Stimulated activated CD8-positive, alpha-beta memory T cell treated with anti-CD3 and anti-CD28 coated beads, Interleukin-15, amount 100 ng/mL, for 24 hours (primary cell): ENCODE data around the gene MCOLN1.
"Not testable (repeated sequence)": the region's sequence is repeated elsewhere in the genome, so short reads cannot be mapped to it uniquely, and the experiment has no call there.

Experiments used
- DNase-seq: peaks from one replicate; pipeline ENCODE4 v3.0.0-alpha.2; 2020; ENCODE audit warnings: low read depth

MCOLN1 gene

DNA sequence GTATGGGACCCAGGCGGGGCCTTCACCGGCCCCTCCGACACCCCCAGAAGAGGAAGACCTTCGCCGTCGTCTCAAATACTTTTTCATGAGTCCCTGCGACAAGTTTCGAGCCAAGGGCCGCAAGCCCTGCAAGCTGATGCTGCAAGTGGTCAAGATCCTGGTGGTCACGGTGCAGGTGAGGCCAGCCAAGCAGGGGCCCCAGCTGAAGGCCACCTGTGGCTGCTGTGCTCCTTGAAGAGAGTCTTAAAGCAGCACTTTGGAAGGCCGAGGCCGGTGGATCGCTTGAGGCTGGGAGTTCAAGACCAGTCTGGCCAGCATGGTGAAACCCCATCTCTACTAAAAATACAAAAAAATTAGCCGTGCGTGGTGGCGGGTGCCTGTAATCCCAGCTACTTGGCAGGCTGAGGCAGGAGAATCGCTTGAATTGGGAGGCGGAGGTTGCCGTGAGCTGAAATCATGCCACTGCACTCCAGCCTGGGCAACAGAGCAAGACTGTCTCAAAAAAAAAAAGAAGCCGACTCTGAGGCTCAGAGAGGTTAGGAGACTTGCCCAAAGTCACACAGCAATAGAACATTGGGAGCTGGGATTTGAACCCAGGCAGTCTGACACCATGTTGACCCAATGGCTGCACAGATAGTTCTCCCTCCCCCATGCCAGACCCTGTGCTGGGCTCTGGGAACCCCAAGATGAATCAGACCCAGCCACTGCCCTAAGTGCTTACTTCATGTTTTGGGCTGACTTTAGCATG is 2.7 kb downstream of the MCOLN1 start:
- DNase-seq: no peak

DNA sequence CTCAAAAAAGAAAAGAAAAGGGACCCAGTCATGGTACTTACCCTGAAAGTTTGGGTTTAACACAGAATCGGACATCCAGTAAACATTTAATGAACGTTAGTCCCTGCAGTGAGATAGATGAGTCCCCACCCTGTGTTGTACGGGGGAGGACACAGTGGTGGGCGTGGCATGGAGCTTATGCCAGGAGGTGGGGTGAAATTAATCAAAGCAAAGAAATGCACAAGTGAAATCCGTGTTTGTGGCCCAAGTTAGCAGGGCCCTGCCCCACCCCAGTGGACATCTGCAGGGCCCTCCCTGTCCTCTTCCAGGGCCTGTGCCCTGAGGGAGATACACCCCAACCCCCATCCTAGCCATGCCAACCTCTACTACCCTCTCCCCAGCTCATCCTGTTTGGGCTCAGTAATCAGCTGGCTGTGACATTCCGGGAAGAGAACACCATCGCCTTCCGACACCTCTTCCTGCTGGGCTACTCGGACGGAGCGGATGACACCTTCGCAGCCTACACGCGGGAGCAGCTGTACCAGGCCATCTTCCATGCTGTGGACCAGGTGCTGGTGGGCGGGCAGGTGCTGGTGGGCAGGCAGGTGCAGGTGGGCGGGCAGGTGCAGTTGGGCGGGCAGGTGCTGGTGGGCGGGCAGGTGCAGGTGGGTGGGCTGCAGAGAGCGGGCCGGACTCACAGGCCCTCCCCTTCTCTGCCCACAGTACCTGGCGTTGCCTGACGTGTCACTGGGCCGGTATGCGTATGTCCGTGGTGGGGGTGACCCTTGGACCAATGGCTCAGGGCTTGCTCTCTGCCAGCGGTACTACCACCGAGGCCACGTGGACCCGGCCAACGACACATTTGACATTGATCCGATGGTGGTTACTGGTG is 3.9 kb downstream of the MCOLN1 start:
- no peak for DNase-seq

DNA sequence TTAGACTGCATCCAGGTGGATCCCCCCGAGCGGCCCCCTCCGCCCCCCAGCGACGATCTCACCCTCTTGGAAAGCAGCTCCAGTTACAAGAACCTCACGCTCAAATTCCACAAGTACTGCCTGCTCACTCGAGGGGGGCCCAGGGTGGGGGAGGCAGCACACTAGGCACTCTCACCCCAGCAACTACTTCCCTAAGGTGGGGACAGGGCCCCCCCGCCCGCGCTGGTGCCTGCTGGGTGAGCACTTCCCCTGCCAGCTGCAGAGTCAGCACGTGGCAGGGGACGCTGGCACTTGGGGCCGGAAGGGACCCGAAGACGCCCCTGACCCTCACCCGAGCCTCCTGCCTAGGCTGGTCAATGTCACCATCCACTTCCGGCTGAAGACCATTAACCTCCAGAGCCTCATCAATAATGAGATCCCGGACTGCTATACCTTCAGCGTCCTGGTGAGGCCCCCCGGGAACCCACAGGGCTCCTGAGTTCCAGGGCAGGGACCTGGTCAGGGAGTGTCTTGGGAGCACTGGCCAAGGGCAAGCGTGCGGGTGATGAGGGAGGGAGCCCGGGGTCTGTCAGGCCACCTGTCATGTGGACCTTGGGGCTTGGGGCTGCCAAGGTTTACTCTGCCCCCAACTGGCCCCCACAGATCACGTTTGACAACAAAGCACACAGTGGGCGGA is 5.2 kb downstream of the MCOLN1 start:
- DNase-seq: no peak

DNA sequence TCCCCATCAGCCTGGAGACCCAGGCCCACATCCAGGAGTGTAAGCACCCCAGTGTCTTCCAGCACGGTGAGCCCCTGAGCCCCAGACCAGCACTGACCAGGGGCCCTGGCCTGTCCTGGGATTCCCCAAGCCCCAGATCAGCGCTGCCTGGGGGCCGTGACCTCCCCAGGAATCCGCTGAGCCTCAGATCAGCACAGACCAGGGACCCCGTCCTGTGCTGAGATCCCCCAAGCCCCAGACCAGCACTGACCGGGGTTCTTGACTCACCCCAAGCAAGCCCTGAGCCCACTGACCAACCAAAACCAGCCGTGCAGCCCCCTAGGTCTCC is 5.7 kb downstream of the MCOLN1 start:
- DNase-seq: no peak

DNA sequence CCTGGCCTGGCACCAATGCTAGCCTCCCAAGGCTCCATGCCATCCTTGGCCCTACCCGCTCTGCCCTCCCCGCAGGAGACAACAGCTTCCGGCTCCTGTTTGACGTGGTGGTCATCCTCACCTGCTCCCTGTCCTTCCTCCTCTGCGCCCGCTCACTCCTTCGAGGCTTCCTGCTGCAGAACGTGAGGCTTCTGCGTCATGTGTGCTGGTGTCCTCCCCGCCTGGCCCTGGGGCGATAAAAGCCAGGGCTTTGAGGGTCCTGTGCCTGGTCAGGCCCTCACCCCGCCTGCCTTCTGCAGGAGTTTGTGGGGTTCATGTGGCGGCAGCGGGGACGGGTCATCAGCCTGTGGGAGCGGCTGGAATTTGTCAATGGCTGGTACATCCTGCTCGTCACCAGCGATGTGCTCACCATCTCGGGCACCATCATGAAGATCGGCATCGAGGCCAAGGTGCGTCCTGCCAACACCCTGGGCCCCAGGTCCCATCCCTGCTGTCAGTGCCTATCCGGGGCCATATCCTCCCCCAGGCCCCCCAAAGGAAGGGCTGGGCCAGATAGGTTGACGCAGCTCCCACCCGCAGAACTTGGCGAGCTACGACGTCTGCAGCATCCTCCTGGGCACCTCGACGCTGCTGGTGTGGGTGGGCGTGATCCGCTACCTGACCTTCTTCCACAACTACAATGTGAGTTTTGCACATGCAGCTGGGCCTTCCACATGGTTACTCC is 6.3 kb downstream of the MCOLN1 start:
- DNase-seq: no peak

DNA sequence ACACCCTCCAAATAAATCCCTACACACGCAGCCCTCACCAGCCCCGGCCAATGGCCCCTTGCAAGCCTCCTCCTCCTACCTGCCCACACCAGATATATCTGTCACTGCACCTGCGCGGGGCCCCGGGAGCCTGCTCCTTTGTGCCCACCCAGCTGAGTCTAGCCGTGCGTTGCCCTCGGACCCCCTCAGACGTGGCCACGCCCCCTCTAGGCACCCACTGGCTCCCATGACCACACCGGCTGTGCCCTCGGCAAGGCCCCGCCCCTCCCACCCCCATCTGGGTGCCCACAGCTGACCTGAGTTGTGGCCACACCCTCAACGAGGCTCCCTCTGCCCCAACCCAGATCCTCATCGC is 6.8 kb downstream of the MCOLN1 start:
- no peak for DNase-seq

DNA sequence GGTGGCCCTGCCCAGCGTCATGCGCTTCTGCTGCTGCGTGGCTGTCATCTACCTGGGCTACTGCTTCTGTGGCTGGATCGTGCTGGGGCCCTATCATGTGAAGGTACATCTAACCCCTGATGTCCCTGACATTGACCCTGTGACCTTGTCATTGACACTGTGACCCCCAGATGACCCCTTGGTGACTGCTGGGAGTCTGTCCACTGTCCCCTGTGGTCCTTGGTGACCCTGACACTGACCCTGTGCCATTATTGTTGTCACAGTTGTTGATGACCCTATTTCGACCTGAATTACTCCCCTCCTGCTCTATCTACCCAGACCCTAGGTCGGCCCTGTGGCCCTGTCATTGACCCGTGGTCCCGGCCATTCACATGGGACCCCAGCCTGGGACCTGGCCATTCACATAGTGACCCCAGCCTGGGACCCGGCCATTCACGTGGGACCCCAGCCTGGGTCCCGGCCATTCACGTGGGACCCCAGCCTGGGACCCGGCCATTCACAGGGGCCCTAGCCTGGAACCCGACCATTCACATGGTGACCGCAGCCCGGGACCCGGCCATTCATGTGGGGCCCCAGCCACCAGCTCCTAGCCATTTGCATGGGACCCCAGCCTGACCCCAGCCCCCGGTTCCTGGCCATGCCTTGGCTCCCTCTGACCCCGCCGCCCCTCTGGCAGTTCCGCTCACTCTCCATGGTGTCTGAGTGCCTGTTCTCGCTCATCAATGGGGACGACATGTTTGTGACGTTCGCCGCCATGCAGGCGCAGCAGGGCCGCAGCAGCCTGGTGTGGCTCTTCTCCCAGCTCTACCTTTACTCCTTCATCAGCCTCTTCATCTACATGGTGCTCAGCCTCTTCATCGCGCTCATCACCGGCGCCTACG is 7.4 kb downstream of the MCOLN1 start:
- DNase-seq: no peak

DNA sequence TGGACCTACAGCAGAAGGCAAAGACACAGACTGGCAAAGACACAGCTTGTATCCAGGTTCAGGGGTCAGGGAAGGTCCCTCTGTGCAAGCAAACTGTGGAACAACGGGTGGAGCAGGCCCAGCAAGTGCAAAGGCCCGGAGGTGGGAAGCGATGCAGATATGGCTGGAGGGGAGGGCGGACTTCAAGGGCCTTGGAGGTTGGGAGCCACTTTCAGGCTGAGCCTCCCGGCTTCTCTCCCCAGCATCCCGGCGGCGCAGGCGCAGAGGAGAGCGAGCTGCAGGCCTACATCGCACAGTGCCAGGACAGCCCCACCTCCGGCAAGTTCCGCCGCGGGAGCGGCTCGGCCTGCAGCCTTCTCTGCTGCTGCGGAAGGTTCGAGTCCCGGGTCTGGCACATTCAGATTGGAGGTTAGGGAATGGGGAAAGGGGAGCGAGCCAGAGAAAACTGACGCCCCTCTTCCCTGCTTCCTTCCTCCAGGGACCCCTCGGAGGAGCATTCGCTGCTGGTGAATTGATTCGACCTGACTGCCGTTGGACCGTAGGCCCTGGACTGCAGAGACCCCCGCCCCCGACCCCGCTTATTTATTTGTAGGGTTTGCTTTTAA is 11.0 kb downstream of the MCOLN1 start:
- no peak for DNase-seq

DNA sequence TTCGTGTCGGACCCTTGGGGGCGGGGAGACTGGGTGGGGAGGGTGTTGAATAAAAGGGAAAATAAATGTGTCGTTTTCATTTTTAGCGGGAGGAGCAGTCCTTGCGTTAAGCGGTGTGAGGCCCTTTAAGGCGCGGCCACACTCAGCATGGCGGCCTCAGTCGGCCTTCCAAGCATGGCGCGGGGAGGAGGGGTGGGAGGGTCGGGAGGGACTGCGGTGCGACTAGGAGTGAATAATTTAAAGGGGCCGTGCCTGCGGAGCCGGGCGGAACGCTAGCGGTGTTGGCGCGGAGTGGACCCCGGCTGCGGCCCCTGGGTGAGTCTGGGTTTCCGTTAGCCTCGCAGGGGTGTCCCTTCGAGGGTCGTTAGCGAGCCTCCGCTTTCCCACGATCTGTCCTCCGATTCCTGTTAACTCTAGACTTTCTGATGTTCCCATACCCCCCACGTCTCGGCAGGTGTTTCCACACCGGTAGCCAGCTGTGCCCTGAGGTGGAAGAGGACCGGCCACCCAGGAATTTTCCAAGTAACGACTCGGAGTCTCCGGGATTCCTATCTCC is 11.6 kb downstream of the MCOLN1 start:
- peak; percentile 50 for DNase-seq

DNA sequence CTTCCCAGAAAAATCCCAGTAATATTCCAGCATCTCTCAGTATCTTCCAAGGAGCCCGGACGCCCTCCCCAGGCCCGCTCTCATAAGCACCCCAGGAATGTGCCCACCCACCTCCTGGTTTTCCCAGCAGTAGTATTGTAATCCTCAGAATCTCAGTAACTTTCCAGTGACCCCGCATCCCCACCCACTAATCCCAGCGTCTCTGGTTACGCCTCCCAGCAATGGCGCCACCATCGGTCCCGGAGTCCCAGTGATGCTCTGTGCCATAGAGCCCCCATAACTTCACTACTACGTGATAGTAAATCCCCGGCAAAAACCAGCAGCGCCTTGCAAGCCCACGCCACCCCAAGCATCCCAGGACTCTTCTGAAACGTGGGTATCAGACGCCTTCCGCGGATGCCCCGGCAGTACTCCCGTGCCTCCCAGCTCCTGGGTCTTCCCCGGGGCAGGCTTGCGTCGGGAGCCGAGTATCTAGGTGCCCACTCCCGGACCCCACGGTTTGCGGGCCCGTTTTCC is 12.2 kb downstream of the MCOLN1 start:
- DNase-seq: no peak

DNA sequence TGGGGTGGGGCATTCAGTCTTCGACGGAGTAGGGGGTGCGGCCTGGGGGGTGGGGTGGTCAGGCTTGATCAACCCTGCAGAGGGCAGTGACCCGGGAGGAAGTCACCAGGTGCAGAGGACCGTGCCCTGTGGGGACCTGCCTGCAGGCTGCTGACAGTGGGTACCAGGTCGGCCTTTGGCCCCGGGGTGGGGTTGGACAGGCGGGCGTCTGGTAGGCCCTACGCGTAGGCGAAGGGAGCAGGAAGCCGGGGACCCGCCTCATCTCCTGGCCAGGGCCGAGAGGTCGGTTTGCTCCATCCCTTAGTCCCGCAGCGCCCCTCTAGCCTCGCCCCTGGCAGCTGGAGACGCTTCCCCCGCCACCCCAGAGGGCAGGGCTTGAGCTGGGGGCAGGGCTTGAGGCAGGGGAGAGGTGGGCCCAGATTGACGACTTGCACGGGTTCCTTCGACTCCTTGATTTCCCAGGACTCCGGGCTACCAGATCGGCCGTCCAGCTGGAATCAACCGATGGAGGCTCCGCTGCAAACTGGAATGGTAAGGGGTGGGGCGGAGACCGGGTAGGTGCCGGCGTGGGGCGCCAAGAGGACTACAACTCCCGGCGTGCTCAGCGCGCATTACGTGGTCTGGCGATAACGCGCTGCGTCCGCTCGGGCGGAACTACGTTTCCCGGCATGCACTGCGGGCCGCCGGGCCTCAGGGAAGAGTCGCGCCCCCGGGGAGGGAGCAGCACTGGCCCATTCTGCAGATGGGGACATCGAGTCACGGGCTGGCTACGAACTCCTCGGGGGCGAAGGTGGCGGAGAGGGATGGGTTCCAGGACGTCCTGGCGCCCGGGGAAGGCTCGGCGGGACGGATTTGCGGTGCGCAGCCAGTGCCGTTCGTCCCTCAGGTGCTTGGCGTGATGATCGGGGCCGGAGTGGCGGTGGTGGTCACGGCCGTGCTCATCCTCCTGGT is 12.9 kb downstream of the MCOLN1 start, which contains the start of gene PNPLA6:
PNPLA6 (plus strand) TSS at position 671 of the 951 bp plus-strand sequence; CDS start at position 743, 72 bp downstream.
- DNase-seq: peak; percentile 86

DNA sequence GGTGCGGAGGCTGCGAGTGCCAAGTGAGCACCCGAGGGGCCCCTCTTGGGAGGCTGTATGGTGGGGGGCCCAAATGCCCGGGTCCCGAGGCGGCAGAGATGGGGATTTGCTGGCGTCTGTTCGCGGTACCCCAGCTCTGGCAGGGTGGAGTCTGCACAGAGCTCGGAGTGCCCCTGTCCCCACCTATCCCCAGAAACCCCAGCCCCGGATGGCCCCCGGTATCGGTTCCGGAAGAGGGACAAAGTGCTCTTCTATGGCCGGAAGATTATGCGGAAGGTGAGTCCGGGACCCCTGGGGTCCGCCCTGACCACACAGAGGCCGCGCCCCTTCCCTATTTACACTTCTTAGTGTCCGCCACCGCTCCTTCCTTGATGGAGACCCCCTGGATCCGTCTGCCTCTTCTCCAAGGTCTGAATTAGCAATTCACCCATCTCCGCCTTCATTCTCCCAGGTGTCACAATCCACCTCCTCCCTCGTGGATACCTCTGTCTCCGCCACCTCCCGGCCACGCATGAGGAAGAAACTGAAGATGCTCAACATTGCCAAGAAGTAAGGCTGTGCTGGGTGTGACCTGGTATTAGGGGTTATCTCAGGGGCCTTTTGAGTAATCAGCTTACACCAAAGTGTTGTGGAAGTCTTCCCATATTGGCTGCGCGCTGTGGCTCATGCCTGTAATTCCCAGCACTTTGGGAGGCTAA is 13.7 kb downstream of the MCOLN1 start:
- no peak for DNase-seq

DNA sequence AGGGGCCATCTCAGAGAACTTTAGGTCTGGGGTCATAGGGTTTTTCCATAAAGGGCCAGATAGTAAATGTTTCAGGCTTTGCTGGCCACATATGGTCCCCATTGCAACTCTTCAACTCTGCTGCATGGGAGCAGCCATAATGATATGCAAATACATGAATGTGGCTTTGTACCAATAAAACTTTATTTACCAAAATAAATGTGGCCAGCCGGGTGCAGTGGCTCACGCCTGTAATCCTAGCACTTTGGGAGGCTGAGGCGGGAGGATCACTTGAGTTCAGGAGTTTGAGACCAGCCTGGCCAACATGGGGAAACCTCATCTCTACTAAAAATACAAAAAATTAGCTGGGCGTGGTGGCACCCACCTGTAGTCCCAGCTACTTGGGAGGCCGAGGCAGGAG is 16.6 kb downstream of the MCOLN1 start:
- DNase-seq: not testable (repeated sequence)

DNA sequence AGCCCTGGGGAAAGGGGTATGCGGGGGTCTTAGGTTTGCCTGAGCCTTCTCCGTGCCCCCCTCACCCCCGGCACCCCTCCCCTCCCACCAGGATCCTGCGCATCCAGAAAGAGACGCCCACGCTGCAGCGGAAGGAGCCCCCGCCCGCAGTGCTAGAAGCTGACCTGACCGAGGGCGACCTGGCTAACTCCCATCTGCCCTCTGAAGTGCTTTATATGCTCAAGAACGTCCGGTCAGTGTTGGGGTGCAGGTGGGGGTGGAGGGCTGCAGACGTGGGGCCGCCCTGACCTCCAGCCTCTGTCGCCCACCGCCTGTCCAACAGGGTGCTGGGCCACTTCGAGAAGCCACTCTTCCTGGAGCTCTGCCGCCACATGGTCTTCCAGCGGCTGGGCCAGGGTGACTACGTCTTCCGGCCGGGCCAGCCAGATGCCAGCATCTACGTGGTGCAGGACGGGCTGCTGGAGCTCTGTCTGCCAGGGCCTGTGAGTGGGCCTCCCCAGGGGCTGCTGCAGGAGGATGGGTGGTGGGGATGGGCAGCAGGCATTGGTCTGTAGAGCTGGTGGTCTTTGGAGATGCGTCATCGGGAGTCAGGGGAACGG is 17.5 kb downstream of the MCOLN1 start:
- no peak for DNase-seq

DNA sequence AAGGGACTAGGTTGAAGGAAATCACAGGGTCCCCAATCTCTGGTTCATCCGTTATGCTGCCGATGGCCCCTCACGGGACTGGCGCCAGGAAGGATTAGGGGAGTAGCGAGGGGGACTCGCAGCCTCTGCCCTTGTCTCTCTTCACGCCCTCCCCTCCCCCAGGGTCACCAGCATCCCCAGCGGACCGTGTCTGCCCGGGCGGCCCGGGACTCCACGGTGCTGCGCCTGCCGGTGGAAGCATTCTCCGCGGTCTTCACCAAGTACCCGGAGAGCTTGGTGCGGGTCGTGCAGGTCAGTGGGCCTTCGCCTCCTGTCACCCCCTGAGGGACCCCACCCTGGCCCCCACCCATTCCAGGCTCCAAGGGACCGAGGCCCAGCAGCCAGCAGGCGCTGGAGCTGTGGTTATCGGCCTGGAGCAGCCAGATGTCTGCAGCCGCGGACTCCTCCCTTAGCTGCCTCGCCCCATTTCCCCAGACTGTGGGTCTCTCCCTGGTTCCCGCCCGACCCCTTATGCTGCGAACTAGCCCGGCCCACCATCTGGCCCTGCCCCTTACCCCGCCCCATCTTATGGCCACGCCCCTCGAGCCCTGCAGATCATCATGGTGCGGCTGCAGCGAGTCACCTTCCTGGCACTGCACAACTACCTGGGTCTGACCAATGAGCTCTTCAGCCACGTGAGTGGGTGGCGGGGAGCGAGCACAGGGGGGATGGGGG is 18.5 kb downstream of the MCOLN1 start:
- no peak for DNase-seq

DNA sequence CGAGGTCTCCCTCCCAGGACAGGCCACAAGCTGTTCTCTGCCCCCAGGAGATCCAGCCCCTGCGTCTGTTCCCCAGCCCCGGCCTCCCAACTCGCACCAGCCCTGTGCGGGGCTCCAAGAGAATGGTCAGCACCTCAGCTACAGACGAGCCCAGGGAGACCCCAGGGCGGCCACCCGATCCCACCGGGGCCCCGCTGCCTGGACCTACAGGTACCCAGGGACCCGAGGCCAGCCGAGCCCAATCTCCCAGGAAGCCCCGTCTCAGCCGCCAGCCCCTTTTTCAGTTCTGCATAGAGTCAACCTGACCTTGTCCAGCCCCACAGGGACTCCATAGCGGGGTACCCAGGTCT is 19.0 kb downstream of the MCOLN1 start:
- no peak for DNase-seq

DNA sequence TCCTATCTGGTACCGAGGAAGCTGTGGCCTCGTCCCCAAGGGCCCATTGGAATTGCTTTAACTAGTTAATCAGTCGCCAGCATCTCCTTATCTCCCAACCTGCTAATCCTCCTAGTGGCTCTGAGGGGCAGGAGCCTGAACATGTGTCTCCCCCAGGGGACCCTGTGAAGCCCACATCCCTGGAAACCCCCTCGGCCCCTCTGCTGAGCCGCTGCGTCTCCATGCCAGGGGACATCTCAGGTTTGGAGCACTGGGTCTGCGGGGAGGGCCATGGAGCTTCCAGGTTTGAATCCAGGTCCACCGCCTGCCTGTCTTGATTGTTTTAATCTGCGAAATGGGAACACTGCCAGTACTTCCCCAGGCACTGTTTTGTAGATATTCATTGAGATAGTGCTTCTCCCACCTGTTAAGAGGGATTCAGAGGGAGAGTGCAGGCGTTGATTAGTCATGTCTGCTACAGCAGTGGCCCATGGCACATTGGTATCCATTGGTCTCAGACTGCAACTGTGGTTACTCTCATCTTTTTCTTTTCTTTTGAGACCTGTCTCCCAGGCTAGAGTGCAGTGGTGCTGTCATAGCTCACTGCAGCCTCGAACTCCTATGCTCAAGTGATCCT is 19.5 kb downstream of the MCOLN1 start:
- no peak for DNase-seq
